WTC11 (cell line): ENCODE measurements around the gene PPP4R4.

Source experiments
- NR2C2 ChIP-seq: sonication (generic); formaldehyde crosslinking; IDR thresholded peaks from 2 replicates; pipeline ENCODE4 v1.8.0; 2022; ENCODE audit warnings: mild to moderate bottlenecking, missing genetic modification reagents
- ZBTB21 ChIP-seq: sonication (generic); formaldehyde crosslinking; IDR thresholded peaks from 2 replicates; pipeline ENCODE4 v1.8.1; 2023; ENCODE audit warnings: mild to moderate bottlenecking, missing genetic modification reagents, borderline replicate concordance
- TF ChIP-seq, protein P1 (sequence below): fragments of 200-600 bp; IDR thresholded peaks from 2 replicates; pipeline ENCODE4 v1.8.0; 2022; ENCODE audit warnings: antibody characterized with exemption

DNA sequence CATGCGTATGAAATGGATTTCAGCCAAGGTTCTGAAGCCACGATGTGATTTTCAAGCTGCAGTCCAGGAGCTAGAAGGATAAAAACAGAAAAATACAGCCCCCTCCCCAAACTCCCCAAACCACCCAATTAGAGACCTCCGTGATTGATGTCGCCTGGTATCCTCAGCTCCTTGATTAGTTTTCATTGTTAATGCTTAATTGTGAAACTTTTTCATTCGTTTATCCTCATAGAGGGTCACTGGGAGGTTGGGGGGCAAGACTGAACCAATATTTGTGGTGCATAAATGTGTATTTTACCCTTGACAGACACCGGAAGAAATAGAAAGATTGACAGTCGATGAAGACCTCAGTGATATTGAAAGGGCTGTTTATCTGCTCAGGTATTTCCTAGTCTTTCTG lies 1.6 kb downstream of the PPP4R4 start:
- TF ChIP-seq NR2C2 (CRISPR knock-in tag), result no peak
- TF ChIP-seq, protein P1, sequence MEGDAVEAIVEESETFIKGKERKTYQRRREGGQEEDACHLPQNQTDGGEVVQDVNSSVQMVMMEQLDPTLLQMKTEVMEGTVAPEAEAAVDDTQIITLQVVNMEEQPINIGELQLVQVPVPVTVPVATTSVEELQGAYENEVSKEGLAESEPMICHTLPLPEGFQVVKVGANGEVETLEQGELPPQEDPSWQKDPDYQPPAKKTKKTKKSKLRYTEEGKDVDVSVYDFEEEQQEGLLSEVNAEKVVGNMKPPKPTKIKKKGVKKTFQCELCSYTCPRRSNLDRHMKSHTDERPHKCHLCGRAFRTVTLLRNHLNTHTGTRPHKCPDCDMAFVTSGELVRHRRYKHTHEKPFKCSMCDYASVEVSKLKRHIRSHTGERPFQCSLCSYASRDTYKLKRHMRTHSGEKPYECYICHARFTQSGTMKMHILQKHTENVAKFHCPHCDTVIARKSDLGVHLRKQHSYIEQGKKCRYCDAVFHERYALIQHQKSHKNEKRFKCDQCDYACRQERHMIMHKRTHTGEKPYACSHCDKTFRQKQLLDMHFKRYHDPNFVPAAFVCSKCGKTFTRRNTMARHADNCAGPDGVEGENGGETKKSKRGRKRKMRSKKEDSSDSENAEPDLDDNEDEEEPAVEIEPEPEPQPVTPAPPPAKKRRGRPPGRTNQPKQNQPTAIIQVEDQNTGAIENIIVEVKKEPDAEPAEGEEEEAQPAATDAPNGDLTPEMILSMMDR, result no peak
- TF ChIP-seq ZBTB21 (CRISPR knock-in tag), result no peak
